Activated CD4-positive, alpha-beta T cell treated with anti-CD3 and anti-CD28 coated beads, Interleukin-2, amount 10 ng/mL, durations not matched to agents 7 days and 5 days (primary cell): ENCODE measurements around the gene UCKL1. TPM values are rescaled to one million over a fixed set of nuclear protein-coding genes. Genes with fewer than 3 reads are reported as not detected.
"Not testable (repeated sequence)": the region's sequence is repeated elsewhere in the genome, so short reads cannot be mapped to it uniquely, and the experiment has no call there.

ENCODE experiments used
- CTCF ChIA-PET: fragments of 350-600 bp; sonication (Branson Sonifier 250); formaldehyde crosslinking; loops from one replicate; lab custom pipeline; 2021; ENCODE audit warnings: antibody characterized with exemption; lab: Charles Lee
- POLR2A ChIA-PET: fragments of 350-600 bp; sonication (Branson Sonifier 250); formaldehyde crosslinking; loops from one replicate; lab custom pipeline; 2021; ENCODE audit warnings: antibody characterized with exemption; lab: Charles Lee
- DNase-seq: peaks from one replicate; pipeline ENCODE4 v3.0.0-alpha.2; 2020
- H3K27ac Mint-ChIP-seq: one replicate; pipeline ENCODE4 v1.8.0; 2021; ENCODE audit warnings: mild to moderate bottlenecking, moderate library complexity, mixed read lengths
- H3K27me3 Mint-ChIP-seq: one replicate; pipeline ENCODE4 v1.8.0; 2021; ENCODE audit warnings: mixed read lengths
- H3K36me3 Mint-ChIP-seq: one replicate; pipeline ENCODE4 v1.8.0; 2021; ENCODE audit warnings: low read depth, mixed read lengths
- H3K4me1 Mint-ChIP-seq: one replicate; pipeline ENCODE4 v1.8.0; 2021; ENCODE audit warnings: mixed read lengths
- H3K4me3 Mint-ChIP-seq: one replicate; pipeline ENCODE4 v1.8.0; 2021; ENCODE audit warnings: mild to moderate bottlenecking, moderate library complexity, mixed read lengths
- H3K9me3 Mint-ChIP-seq: one replicate; pipeline ENCODE4 v1.8.0; 2021; ENCODE audit warnings: mixed read lengths
- total RNA-seq, 2 experiments: library from RNA; stranded (reverse); gene quantifications; one replicate each; pipeline ENCODE4 v1.2.3, GENCODE V29; 2021

The UCKL1 gene
- total RNA-seq, 2 experiments from 2014 or later = 37.8 to 41.0 TPM

- Mint-ChIP-seq H3K27me3 (no peaks in the 10 kb centered on the region), H3K4me3 (no peak overlapping the region), H3K4me1 (peaks cover 15% of the 10 kb centered on the region), H3K36me3 (peaks cover 6% of the 10 kb centered on the region), H3K27ac (no peak overlapping the region), H3K9me3 (no peaks in the 10 kb centered on the region)
- POLR2A ChIA-PET = no interaction called here
- DNase-seq = no peak
- CTCF ChIA-PET = interaction anchor here (0.8 kb wide), 1 partner anchor 12 kb away, joined by 3 read pairs; no protein-coding TSS in a partner anchor
Measured at GRCh38 chr20:63961664-63962425, 5.6 kb upstream of the UCKL1 start.

GRCh38 chr20:63960654-63961621 lies 4.7 kb upstream of the UCKL1 start:
- CTCF ChIA-PET, H3K9me3 Mint-ChIP-seq, H3K4me3 Mint-ChIP-seq, H3K27ac Mint-ChIP-seq, H3K27me3 Mint-ChIP-seq, POLR2A ChIA-PET, H3K36me3 Mint-ChIP-seq, DNase-seq: not testable (repeated sequence)
- peaks cover 15% of the 10 kb centered on the region for H3K4me1 Mint-ChIP-seq

GRCh38 chr20:63959699-63960075 lies 3.5 kb upstream of the UCKL1 start:
- CTCF ChIA-PET = no interaction called here
- no peak for DNase-seq
- peaks cover 5% of the 10 kb centered on the region for H3K36me3 Mint-ChIP-seq
- POLR2A ChIA-PET = no interaction called here
- no peaks in the 10 kb centered on the region for H3K9me3 Mint-ChIP-seq
- H3K27ac Mint-ChIP-seq = peak overlapping the region; percentile 13
- peaks cover 21% of the 10 kb centered on the region for H3K4me1 Mint-ChIP-seq
- H3K27me3 Mint-ChIP-seq = no peaks in the 10 kb centered on the region
- no peak overlapping the region for H3K4me3 Mint-ChIP-seq

DNA sequence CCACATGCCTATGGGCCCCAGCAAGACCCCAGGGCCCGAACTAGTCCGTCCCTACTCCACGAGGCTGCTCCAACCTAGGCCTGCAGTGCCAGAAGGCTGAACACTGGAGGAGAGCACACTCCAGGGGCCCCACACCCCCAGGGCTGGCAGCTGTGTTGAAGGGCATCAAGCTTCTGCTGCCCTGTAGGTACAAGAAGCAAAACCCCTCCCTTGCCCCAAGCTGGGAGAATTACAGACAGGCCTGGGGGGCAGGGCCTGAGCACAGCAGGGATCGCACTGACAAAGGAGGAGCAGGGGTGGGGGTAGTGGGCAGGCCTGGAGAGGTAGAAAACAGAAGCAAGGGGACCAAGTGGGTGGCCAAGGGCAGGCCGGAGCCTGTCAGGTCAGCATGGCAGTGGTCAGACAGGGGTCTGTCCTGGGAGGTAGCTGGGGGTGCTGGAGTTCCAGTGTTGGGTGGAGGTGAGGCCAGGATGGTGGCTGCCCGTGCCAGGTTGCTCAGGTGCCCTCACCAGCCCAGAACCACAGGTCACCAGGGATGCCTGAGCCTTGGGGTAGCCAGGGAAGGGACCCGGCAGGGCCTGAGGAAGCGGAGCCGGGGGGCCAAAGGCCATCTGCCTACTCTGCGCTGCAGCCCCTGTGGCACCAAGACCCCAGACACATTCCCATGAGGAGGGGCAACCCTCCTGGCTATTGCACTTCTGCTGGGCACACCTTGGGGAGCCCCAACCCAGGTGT lies 2.9 kb upstream of the UCKL1 start:
- Mint-ChIP-seq H3K9me3 (no peaks in the 10 kb centered on the region), H3K36me3 (peaks cover 7% of the 10 kb centered on the region), H3K27me3 (no peaks in the 10 kb centered on the region), H3K4me3 (no peak overlapping the region), H3K27ac (no peak overlapping the region), H3K4me1 (peaks cover 27% of the 10 kb centered on the region)
- ChIA-PET POLR2A (no interaction called here), CTCF (interaction anchor here (0.6 kb wide), 1 partner anchor 80 kb away, joined by 3 read pairs; no protein-coding TSS in a partner anchor)
- DNase-seq = no peak

- no peaks in the 10 kb centered on the region for H3K9me3 Mint-ChIP-seq
- peaks cover 33% of the 10 kb centered on the region for H3K4me1 Mint-ChIP-seq
- peak overlapping the region; percentile 76 for H3K27ac Mint-ChIP-seq
- CTCF ChIA-PET = interaction anchor here (0.6 kb wide), 1 partner anchor 80 kb away, joined by 3 read pairs; no protein-coding TSS in a partner anchor
- H3K4me3 Mint-ChIP-seq = no peak overlapping the region
- H3K36me3 Mint-ChIP-seq = peaks cover 8% of the 10 kb centered on the region
- DNase-seq = no peak
- POLR2A ChIA-PET = no interaction called here
- H3K27me3 Mint-ChIP-seq = no peaks in the 10 kb centered on the region
Measured at GRCh38 chr20:63958471-63958870, 2.3 kb upstream of the UCKL1 start.

DNA sequence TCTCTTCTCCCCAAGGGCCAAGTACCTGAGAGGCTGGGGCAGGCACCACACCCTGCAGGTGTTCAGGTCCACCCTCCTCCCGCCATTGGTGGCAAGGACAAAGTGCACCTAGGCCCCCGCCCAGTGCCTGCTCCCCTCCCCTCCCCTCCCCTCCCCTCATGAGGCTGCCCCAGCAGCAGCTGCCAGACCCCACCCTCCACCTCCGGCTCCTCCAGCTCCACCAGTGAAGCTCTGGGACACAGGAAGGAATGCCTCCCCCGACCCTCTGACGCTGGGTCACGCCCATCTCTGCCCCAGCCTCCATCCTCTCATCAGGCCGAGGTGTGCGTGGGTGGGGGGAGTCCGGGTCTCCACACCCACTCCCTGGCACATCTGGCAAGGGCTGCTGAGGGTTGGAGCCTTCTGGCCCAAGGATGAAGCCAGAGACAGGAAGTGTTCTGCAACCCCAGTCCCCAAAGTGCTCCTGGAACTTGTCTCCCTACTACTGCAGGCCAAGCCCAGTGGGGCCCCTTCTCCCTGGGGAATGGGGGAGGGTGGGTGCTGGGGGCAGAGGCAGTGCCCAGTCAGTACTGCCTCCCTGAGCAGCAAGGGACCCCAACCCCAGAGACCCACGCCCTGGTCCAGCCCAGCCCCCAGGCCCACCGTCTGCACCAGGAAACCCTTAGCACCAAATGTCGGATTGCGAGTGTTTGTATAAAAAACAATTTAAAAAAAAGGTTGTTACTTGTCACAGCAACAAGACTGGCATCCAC lies 1.6 kb upstream of the UCKL1 start:
- DNase-seq = no peak
- Mint-ChIP-seq H3K27ac (peak overlapping the region; percentile 87), H3K4me1 (peaks cover 34% of the 10 kb centered on the region), H3K4me3 (no peak overlapping the region), H3K27me3 (no peaks in the 10 kb centered on the region), H3K9me3 (no peaks in the 10 kb centered on the region), H3K36me3 (peaks cover 7% of the 10 kb centered on the region)
- CTCF ChIA-PET = interaction anchor here (0.7 to 2.0 kb wide), 4 partner anchors 79 to 420 kb away, joined by 3 to 8 read pairs (median 4); partner anchors contain the start of gene PTK6
- POLR2A ChIA-PET = interaction anchor here (0.6 kb wide), 1 partner anchor 79 kb away, joined by 3 read pairs; no protein-coding TSS in a partner anchor

DNA sequence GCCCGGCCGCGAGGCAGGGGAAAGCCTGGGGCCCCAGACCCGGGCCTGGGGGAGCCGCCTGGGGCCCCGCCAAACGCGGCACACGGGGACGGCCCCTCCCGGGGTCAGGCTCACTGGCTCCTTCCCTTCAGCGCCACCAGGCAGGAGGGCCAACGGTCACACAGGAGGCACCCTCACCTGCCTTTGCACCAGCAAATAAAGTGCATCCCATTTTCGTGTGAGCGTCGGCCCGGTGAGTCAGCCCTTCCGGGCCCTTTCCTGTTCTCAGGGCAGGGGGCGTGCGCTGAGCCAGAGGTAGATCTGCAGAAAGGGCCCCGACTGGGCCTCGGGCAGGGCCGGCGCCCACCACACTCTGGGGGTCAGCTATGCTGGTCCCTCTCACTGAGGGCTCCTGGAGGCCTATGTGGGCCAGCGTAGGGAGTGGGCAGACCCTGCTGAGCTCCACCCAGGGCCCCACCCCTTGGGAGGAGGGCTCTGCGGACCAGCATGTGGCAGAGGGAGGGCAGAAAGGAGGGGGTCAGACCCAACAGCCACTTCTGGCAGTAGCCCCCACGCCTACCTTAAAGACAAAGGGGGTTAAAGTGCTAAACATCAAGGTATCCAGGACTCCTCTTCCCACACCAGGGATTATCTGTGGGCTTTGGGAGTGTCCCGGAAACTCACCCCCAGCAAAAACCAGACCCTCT lies 931 bp upstream of the UCKL1 start:
- peak overlapping the region; percentile 65 for H3K4me3 Mint-ChIP-seq
- H3K4me1 Mint-ChIP-seq = peaks cover 37% of the 10 kb centered on the region
- peaks cover 6% of the 10 kb centered on the region for H3K36me3 Mint-ChIP-seq
- no peaks in the 10 kb centered on the region for H3K27me3 Mint-ChIP-seq
- ChIA-PET POLR2A (interaction anchor here (0.6 kb wide), 1 partner anchor 80 kb away, joined by 3 read pairs; no protein-coding TSS in a partner anchor), CTCF (interaction anchor here (0.7 to 2.0 kb wide), 6 partner anchors 14 to 420 kb away, joined by 3 to 8 read pairs (median 4); partner anchors contain the start of gene PTK6)
- peak overlapping the region; percentile 87 for H3K27ac Mint-ChIP-seq
- no peaks in the 10 kb centered on the region for H3K9me3 Mint-ChIP-seq
- DNase-seq = peak; percentile 70

- Mint-ChIP-seq H3K4me3 (peak overlapping the region; percentile 77), H3K27me3 (no peaks in the 10 kb centered on the region), H3K27ac (peak overlapping the region; percentile 86), H3K4me1 (peaks cover 40% of the 10 kb centered on the region), H3K36me3 (peaks cover 5% of the 10 kb centered on the region), H3K9me3 (no peaks in the 10 kb centered on the region)
- ChIA-PET POLR2A (interaction anchor here (0.6 to 0.7 kb wide), 2 partner anchors 21 to 516 kb away, joined by 3 read pairs; no protein-coding TSS in a partner anchor), CTCF (interaction anchor here (1.0 to 2.0 kb wide), 7 partner anchors 11 to 419 kb away, joined by 3 to 8 read pairs (median 5); partner anchors contain the start of genes PRPF6, PTK6 and SAMD10)
- no peak for DNase-seq
Measured at GRCh38 chr20:63956664-63957003, 418 bp upstream of the UCKL1 start.

DNA sequence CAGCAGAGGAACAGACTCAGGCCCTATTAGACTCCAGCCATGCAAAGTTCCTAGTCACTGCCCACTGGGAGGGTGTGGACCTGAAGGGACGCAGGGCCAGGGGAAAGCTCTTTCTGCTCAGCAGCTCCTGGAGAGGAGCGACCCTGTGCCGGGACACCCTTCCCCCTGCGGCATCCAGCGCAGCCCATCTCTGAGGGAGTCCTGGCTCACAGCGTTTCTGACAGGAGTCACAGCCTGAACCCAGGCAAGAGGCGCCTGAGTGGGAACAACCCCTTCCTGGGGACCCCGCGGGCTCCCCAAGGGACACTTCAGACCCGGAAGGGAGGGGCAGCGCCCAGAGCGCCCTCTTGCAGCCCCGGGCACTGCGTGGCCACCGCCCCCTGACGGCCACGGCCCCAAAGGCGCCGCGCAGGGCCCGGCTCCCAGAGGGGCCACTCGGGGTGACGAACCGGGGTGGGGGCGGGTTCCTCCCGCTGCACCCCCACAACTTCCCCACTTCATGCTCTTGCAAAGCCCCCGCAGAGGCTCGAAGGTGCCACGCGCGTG lies 862 bp downstream of the UCKL1 start:
- H3K36me3 Mint-ChIP-seq = peaks cover 3% of the 10 kb centered on the region
- H3K9me3 Mint-ChIP-seq = no peaks in the 10 kb centered on the region
- ChIA-PET POLR2A (no interaction called here), CTCF (interaction anchor here (0.6 to 1.2 kb wide), 4 partner anchors 13 to 161 kb away, joined by 3 read pairs; no protein-coding TSS in a partner anchor)
- H3K4me1 Mint-ChIP-seq = peaks cover 42% of the 10 kb centered on the region
- peak; percentile 42 for DNase-seq
- peak overlapping the region; percentile 79 for H3K4me3 Mint-ChIP-seq
- H3K27me3 Mint-ChIP-seq = no peaks in the 10 kb centered on the region
- H3K27ac Mint-ChIP-seq = peak overlapping the region; percentile 83

DNA sequence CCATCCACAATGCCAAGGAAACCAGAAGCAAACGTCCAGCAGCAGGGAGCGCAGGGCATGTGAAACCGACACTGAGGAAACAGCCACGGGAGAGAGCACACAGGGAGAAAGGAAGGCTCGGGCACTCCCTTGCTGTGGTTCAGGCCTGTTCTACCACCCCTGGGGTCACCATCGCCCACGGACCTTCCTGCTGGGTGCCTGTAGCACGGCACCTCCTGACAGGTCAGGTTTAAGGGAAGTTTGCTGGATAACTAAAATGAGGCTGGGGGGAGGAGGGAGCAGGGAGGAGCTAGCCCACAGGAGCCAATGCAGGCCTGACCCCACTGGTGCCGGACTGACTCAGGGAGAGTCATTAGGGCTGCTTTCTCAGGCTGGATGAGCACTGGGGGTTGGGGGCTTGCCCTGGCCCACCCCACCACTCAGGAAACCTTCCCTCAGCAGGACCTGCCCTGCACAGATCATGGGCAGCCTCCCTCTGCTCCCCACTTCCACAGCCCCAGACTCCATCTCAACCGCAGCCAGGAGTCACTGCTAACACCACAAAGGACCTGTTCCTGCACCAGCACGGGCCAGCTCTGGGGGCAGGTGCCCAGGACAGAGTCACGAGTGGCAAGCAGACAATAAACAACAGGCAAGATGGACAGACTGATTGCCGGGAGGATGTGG lies 2.3 kb downstream of the UCKL1 start:
- Mint-ChIP-seq H3K9me3 (no peaks in the 10 kb centered on the region), H3K27me3 (no peaks in the 10 kb centered on the region), H3K27ac (no peak overlapping the region), H3K4me1 (peaks cover 54% of the 10 kb centered on the region), H3K36me3 (peaks cover 3% of the 10 kb centered on the region), H3K4me3 (peak overlapping the region; percentile 79)
- DNase-seq = no peak
- CTCF ChIA-PET = interaction anchor here (0.7 to 1.6 kb wide), 3 partner anchors 27 to 187 kb away, joined by 3 read pairs; partner anchors contain the start of gene PRPF6
- POLR2A ChIA-PET = no interaction called here
